ENCODE data around the gene ZC3H7A.

ZC3H7A gene

DNA sequence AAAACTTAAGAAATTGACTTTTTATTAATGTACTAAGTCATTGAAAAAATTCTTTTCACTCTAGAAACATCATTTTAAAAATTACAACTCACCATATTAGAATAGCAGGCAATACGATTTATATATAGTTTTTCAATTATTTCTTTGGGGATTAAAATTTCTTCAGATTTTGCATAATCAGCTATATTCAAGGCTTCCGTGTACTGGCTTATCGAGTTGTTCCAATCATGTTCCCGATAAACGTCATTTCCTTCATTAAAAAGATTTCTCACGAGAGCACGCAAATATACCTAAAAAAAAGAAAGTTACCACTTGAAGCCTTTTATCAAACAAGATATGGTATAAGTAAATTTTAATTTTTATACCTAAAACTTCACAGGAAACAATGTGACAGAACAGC is 18.0 kb downstream of the ZC3H7A start:
- in situ Hi-C loops (cut with MboI; ENCODE audit: low sequenced_read_pairs) = no loop called here

DNA sequence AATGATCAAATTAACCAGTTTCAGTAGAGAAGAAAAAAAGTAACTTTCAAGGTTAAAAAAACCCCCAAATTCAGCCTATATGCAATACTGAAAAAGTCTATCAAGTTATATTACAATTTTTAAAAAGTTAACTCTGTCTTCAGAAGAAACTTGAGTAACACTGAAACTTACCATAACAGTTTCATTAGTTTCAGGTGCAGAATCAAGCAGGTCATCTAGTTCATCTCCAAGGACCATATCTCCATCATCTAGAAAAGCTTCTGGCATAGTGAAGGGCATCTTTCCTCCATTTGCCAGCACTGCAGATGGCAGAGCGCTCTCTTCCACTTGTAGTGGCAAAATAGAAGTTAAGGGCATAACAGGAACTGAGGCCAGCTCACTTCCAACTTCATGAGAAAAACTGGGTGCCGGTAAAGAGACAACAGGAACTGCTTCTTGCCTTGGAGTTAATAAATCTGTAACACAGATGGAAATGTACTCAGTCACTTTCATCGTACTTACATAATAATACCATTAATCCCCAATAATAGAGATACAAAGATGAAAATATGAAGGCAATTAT is 22.9 kb downstream of the ZC3H7A start:
- in situ Hi-C loops (cut with MboI; ENCODE audit: low sequenced_read_pairs) = no loop called here

DNA sequence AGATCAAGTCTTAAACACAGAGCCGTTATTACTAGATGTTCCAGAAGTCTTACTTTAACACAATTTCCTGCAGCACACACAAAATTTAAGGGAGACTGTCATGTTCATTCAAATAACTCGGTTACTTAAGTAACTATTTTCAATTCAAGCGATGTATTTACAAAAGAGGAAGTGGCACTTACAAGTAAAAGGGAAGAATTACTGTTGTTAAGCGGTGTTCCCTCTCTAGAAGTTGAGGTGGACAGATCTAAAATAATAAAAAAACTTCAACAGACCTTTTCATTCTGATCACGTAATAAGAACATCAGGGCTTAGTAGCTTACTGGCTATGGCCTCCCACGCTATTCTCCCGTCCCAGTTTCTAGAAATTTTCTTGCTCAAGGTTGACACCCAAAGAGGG is 28.2 kb downstream of the ZC3H7A start:
- in situ Hi-C loops (cut with MboI; ENCODE audit: low sequenced_read_pairs) = no loop called here

DNA sequence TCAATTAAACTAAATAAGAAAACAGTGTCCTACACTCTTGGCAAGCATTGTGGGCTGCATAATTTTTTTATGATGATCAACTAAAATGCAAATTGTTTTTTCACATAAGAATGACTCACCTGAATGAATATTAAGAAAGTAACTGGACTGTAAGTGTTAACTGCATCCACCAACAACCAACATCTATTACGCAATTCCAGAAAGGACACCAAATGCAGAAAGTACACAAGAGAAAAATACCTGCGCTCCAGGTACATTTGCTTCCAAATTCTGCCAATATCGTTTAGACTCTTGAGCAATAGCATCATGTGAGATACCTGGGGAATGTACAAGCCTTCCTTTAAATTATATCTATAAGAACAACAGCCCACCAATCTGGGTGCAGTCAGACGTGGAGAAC is 34.6 kb downstream of the ZC3H7A start:
- in situ Hi-C loops (cut with MboI; ENCODE audit: low sequenced_read_pairs) = no loop called here

DNA sequence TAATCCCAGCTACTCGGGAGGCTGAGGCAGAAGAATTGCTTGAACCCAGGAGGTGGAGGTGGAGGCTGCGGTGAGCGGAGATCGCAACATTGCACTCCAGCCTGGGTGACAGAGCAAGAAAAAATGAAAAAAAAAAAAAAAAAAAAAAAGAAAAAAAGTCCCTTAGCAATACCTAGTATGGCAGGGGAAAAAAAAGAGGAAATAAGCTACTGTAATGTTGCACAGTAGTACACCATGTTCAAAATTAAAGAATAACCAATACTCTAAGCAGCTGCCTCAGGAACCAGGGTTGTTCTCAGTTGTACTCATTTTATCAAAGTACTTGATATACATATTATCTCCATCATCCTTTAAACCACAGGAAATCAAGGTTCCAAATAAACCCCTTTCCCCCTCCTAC is 37.1 kb downstream of the ZC3H7A start:
- in situ Hi-C loops (cut with MboI; ENCODE audit: low sequenced_read_pairs) = no loop called here

DNA sequence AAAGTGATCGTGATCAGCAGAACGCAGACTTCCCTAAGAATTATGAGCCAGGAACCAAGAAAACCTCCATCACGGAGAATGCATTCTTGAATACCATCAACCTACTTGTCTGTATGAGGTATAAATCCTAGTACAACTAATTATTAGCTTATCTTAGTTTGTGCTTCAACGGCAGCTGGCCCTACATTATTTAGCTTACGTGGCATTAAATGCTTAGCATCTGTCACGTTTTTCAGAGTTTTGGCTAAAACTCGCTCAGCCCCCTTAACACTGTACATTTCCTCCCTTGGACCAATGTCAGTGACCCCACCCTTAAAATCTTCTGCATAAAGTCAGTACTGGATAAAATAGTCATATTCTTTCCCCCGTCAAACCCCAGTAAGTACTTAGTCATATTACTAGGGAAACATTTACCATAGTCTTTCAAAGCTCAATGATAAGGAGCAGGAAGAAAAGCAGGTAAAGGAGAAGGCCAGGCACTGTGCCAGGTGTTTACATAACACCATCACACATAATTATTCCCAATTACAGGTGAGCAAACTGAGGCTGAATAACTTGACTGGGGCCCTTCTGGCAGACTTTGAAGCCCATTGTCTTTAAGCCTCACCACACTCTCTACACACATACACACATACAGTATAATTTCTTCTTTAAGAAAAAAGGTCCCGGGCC is 37.8 kb downstream of the ZC3H7A start:
- in situ Hi-C loops (cut with MboI; ENCODE audit: low sequenced_read_pairs) = no loop called here

DNA sequence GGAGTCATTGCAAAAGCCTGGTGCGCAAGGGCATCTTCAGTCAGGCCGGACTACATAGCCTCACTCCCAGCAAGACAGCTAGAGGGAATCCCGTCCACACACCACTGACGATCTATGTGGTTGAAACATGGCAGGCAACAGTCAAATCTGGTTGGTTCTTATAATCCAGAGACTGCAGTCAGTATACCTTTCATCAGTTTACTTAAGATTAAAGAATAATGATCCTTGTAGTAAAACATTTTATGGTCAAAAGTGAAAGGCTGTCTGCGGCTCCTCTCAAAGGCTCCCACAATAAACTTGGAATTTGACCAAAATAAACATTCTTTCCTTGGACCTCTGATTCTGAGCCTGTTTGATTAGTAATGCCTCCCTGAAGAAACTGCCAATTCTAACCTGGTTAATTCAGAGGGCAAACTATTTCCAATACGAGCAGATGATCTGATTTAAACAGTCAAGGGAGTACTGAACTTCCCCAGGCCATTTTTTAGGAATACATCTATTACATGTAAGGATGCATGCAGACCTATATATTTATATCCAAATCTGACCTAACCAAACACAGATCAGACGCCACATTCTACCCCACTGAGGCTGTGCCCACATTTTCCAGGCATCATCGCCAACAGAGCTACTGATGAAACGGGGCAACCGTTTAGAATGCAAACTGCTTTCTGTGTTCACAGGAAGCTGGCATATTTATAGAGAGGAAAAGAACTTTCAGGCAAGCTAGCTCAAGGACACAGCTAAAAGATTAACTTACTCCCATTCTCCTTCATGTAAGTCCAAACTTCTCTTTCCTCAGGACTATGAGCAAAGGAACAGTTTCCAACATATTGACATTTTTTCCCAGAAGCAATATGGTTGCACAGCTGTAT is 39.1 kb downstream of the ZC3H7A start:
- in situ Hi-C loops (cut with MboI; ENCODE audit: low sequenced_read_pairs) = no loop called here

DNA sequence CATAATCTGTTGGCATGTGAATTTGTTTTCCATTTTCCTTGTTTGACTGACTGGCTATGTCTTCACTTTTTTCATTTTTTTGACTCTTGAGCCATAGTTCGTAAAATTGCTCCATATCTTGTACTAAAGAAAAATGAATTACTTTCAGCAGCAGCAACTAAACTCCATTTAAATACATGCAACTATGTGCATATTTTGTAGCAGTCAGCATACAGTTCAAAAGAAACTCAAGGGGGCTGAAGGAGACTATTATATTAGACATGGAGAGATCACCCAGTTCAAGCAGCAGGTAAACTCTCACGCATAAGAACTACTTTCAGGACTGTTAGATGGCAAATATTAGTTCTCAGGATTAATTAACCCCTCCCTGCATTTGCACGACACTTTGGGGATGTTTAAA is 40.8 kb downstream of the ZC3H7A start:
- in situ Hi-C loops (cut with MboI; ENCODE audit: low sequenced_read_pairs) = no loop called here

DNA sequence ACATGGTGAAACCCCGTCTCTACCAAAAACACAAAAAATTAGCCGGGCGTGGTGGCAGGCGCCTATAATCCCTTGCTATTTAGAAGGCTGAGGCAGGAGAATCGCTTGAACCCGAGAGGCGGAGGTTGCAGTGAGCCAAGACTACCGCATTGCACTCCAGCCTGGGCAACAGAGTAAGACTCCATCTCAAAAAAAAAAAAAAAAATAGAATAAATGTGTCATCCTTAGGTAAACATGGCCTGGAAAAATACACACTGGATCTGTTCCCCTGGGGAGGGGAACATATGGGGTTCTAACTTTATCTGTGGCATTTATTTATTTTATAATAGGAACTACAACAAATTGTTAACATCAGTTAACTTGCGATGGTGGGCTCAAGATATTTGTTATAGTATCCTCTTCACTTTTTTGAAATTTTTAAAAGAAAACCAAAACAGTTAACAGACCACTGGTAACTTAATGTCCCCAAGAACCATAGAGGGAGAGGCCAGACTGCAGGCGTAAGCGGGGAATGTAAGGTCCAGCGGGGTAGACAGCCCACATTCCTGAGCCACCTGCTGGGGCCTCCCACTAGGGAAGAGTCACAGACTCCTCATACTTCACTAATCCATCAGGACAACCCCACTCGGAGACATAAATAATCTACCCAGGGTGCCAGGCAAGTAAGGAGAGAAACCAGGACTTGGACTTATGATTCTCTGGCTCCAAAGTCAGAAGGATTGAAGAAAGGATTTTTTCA is 41.9 kb downstream of the ZC3H7A start:
- in situ Hi-C loops (cut with MboI; ENCODE audit: low sequenced_read_pairs) = no loop called here

DNA sequence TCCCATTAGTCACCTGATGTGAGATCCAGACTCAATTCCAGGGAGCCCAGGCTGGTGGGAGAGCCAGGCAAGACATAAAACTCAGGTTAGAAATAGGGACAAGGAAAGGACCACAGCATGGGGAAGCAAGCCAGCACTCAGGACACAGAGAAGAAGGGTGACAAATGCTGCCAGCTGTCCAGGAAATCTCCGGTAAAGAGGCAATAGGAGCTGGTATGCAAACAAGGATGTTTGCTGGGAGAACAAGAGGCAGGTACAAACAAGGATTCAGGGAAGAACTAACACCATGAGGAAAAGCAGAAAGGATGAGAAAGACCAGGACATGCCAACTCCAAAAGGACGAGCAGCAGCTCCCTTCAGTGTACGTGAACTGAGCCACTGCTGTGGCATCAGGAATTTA is 44.2 kb downstream of the ZC3H7A start:
- in situ Hi-C loops (cut with MboI; ENCODE audit: low sequenced_read_pairs) = no loop called here

DNA sequence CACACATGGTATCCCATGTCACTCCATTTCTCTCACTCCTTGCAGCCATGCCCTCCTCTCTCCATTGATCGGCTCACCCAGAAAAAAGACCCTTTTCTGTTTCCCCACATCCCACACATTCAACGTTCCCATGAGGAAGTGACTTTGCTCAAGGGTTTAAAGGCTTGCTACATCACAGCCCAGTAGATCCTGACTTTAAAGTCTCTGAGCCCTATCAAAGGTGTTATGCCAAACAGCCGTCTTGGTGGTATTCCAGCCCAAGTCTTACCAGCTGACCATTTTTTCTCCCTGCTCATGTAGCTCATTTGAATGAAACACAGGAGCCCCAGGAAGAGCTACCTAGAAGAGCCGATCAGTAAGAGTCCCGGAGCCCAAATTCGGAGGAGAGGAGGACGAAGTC is 47.0 kb downstream of the ZC3H7A start:
- in situ Hi-C loops (cut with MboI; ENCODE audit: low sequenced_read_pairs) = no loop called here

DNA sequence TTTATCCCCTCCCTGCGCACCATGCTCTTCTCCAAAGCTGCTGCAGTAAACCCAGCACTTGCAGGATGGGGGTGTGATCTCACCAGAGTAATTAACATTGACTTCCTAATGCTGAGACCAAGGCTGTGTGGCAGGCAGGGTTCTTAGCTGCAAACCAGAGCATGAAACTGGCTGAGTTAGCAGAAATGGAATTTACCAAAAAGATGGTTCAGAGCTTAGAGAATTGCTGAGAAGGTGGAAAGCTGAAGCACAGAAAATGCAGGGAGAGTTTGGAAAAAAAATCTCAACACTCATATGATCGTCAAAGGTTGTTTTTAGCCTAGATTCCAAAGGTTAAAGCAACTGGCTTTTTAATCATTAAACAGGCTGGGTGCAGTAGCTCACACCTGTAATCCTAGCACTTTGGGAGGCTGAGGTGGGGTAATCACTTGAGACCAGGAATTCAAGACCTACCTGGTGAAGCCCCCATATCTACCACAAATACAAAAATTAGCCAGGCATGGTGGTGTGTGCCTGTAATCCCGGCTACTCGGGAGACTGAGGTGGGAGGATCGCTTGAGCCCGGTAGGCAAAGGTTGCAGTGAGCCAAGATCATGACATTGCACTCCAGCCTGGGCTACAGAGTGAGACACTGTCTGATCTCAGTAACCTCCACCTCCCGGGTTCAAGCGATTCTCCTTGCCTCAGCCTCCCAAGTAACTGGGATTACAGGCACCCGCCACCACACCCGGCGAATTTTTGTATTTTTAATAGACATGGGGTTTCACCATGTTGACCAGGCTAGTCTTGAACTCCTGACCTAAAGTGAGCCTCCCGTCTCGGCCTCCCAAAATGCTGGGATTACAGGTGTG is 48.4 kb downstream of the ZC3H7A start:
- in situ Hi-C loops (cut with MboI; ENCODE audit: low sequenced_read_pairs) = no loop called here

DNA sequence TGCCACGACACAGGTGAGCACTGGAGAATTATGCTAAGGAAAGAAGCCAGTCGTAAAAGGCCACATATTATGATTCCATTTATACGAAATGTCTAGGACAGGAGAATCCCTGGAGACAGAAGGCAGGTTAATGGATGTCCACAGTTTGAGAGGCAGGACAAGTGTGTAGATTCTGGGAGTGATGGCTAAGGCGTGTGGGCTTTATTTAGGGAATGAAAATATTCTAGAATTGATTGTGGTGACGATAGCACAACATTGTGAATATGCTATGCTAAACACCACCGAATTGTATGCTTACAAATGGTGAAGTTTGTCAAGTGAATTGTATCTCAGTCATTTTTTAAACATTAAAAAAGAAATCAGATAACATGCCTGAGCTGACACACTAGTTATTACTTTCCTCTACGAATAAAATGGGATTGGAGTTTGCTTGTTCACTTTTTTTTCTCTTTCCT is 49.1 kb downstream of the ZC3H7A start:
- in situ Hi-C loops (cut with MboI; ENCODE audit: low sequenced_read_pairs) = no loop called here

DNA sequence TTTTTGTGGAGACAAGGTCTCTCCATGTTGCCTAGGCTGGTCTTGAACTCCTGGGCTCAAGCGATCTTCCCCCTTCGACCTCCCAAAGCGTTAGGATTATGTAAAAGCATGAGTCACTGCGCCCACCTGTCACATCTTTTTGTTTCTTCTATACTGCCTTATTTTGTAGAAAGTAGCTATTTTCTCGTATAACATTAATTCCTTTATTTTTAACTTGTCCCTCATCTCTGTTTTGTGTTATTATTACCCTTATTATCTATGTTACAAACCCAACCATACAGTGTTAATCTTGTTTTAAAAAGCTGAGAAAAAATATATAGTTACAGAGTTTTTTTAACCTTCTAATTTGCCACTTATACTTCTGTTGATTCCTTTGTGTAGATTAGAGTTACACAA is 53.0 kb downstream of the ZC3H7A start:
- in situ Hi-C loops (cut with MboI; ENCODE audit: low sequenced_read_pairs) = no loop called here

DNA sequence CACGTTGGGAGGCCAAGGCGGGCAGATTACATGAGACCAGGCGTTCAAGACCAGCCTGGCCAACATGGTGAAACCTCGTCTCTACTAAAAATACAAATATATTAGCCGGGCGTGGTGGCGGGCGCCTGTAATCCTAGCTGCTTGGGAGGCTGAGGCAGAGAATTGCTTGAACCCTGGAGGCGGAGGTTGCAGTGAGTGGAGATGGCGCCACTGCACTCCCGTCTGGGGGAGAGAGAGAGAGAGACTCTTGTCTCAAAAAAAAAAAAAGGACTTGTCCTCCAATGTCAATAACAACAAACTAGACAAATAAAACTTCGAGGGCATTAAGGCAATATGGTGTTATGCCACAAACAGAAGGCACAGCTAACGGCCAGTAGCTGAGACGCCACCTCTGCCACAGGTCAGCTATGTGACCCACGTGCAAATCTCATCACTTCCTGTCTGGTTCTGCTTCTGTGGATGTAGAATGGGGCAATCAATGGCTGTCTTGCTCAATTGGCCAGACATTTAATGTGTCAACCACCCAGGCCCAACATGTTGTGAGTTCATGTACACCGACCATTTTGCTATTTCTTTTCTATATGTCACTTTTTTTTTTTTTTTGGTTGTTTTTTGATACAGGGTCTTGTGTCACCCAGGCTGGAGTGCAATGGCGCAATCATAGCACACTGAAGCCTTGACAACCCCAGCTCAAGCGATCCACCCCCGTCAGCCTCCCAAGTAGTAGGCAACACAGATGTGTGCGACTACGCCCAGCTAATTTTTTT is 53.6 kb downstream of the ZC3H7A start:
- in situ Hi-C loops (cut with MboI; ENCODE audit: low sequenced_read_pairs) = no loop called here

DNA sequence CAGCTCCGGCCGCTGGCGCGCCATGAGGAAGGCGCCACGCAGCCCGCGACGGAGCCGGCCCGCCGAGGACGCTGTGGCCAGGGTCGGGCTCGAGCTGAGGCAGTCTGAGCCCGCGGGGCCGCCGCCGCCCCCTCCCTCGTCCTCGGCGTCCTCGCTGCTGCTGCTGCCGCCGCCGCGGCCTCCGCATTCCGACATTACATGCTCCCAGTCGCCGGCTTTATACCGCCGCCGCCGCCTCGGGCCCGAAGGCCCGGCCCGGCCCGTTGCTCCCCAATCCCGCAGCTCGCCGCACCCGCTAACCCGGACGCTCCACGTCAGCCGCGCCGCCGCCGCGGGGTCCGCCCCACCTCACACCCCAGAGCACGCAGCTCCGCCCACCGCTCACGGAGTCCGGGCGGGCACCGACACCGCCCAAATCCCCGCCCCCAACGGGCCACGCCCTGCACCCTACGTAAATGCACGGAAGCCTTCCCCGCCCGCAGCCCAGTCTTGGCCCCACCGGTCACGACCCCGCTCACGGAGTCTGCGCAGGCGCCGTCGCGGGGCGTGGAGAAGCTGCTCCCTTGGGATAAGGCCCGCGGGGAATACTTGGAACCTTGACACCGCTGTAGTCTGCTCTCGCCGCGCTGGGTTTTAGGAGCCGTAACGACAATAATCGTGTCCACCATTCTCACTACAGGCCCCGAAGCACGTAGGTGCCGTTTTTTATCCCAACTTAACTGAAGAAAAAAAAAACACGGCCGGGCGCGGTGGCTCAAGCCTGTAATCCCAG is 54.3 kb downstream of the ZC3H7A start, which contains the start of gene TXNDC11:
TXNDC11 (minus strand) TSS at position 322 of the 772 bp plus-strand sequence; CDS start at position 195, 127 bp downstream.
- in situ Hi-C loops (cut with MboI; ENCODE audit: low sequenced_read_pairs) = no loop called here

DNA sequence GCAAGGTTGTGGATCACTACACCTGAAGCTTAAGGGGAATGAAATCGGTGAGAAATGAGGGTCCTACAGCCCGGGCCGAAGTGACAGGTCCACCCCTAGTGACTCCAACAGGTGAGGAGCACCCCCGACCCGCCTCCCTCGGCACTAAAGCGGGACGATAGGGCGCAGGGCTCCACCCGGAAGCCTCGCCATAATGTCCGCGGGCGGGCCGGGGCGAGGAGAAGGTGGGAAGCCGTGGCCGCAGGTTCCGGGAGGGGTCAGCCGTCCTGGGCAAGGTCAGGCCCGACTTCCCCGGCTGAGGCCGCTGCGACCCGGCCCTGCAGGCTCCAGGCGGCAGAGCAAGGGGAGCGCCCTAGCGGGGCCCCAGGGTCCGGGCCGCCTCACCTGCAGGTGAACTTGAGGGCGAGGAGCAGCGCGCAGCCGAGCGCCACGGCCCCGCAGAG is 54.9 kb downstream of the ZC3H7A start:
- in situ Hi-C loops (cut with MboI; ENCODE audit: low sequenced_read_pairs) = no loop called here

DNA sequence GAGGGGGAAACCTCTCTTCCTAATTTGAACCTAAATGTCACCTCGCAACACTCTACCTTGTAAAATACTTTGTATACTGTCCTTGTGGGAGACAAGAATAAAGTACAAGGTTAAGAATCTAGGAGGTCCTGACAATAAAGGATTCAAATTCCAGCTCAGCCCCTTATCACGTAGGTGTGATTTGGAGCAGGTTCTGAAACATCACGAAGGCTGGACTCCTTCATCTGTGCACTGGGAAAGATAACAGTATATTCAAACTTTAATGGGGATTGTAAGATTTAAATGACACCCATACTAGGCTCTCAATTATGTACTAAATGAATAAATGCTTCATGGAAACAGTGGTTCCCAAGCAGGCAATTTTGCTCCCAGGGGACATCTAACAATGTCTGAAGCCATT is 56.5 kb downstream of the ZC3H7A start:
- in situ Hi-C loops (cut with MboI; ENCODE audit: low sequenced_read_pairs) = no loop called here

Measured in hTERT RPE-1 (cell line).